HG03103 (cell line): ENCODE measurements around the gene ATAD3B.

ENCODE experiments used
- ATAC-seq: cut with Tn5 transposase; IDR thresholded peaks from one replicate; pipeline ENCODE4 v1.9.1; 2021; ENCODE audit warnings: low read depth; ENCODE audit not compliant: unreplicated experiment

Gene ATAD3B

GRCh38 chr1:1540818-1541628, 69.5 kb downstream of the ATAD3B start:
- no peak for ATAC-seq

GRCh38 chr1:1541956-1542765, 70.6 kb downstream of the ATAD3B start:
- ATAC-seq: no peak

GRCh38 chr1:1542766-1543705, 71.5 kb downstream of the ATAD3B start:
- no peak for ATAC-seq

GRCh38 chr1:1543706-1544099, 72.1 kb downstream of the ATAD3B start:
- ATAC-seq: no peak

GRCh38 chr1:1544544-1544943, 73.0 kb downstream of the ATAD3B start:
- no peak for ATAC-seq
